Measurements from ENCODE around the gene VPS37D.

GRCh38 chr7:73703225-73703624 is 35.6 kb downstream of the VPS37D start:
- no peak for TF ChIP-seq CTCF (IDR thresholded peaks at IDR 0.05; ENCODE audit: poor library complexity, severe bottlenecking)
- no peak for TF ChIP-seq EZH2 (IDR thresholded peaks at IDR 0.05; ENCODE audit: borderline replicate concordance, insufficient read depth, low read length, poor library complexity, severe bottlenecking)
- TF ChIP-seq, protein P1, sequence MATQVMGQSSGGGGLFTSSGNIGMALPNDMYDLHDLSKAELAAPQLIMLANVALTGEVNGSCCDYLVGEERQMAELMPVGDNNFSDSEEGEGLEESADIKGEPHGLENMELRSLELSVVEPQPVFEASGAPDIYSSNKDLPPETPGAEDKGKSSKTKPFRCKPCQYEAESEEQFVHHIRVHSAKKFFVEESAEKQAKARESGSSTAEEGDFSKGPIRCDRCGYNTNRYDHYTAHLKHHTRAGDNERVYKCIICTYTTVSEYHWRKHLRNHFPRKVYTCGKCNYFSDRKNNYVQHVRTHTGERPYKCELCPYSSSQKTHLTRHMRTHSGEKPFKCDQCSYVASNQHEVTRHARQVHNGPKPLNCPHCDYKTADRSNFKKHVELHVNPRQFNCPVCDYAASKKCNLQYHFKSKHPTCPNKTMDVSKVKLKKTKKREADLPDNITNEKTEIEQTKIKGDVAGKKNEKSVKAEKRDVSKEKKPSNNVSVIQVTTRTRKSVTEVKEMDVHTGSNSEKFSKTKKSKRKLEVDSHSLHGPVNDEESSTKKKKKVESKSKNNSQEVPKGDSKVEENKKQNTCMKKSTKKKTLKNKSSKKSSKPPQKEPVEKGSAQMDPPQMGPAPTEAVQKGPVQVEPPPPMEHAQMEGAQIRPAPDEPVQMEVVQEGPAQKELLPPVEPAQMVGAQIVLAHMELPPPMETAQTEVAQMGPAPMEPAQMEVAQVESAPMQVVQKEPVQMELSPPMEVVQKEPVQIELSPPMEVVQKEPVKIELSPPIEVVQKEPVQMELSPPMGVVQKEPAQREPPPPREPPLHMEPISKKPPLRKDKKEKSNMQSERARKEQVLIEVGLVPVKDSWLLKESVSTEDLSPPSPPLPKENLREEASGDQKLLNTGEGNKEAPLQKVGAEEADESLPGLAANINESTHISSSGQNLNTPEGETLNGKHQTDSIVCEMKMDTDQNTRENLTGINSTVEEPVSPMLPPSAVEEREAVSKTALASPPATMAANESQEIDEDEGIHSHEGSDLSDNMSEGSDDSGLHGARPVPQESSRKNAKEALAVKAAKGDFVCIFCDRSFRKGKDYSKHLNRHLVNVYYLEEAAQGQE (IDR thresholded peaks at IDR 0.05; ENCODE audit: borderline replicate concordance): no peak
- no peak for TF ChIP-seq POLR2AphosphoS5 (IDR thresholded peaks at IDR 0.05)
- TF ChIP-seq SMC3 (conservative IDR thresholded peaks at IDR 0.05; ENCODE audit: poor library complexity): no peak
- no peak for TF ChIP-seq TAF1 (IDR thresholded peaks at IDR 0.05; ENCODE audit: low read depth)
- TF ChIP-seq EP300 (conservative IDR thresholded peaks at IDR 0.05; ENCODE audit: poor library complexity, severe bottlenecking): no peak
